ENCODE results near the gene KCMF1.

GRCh38 chr2:85077859-85078419 is 107.0 kb downstream of the KCMF1 start:
- TF ChIP-seq CTCF (IDR thresholded peaks at IDR 0.05) (no peak), EZH2 (IDR thresholded peaks at IDR 0.05; ENCODE audit: borderline replicate concordance, insufficient read depth, low read depth, low read length, poor library complexity, severe bottlenecking) (no peak)
